Measurements from ENCODE around the gene PDGFA. TPM values are rescaled to one million over a fixed set of nuclear protein-coding genes. Genes with fewer than 3 reads are reported as not detected.
A peak's percentile ranks its signal among the peaks of the same experiment; 100 is the strongest.

The PDGFA gene
- total and polyA plus RNA-seq, 2 experiments from 2014 or later, result 35.6 to 43.1 TPM

DNA sequence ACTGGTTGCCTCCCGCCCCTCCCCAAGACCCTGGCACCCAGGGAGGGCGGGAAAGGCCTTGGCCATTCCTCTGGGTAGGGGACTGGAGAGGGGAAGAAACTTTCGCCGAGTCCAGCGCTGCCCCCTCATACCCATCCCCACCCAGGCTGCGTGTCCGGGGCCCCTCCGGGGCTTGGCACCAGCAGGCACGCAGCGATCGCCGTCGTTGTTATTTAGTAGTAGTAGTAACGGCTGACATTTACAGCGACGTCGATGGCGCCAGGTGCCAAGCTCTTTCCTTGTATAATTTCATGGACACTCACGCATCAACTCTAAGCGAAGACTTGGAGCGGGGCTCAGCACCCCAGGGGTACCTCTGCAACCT is 3.3 kb upstream of the PDGFA start:
- peaks cover 41% of the 10 kb centered on the region for H3K27me3 Mint-ChIP-seq (ENCODE audit: insufficient read depth, low read depth, poor library complexity)

More for the DNA sequence above, 3.3 kb upstream of the PDGFA start:
- Histone ChIP-seq H3K27ac (ENCODE audit: low read depth) (no peak overlapping the region), H2AFZ (no peak overlapping the region), H3K36me3 (ENCODE audit: insufficient read depth) (no peaks in the 10 kb centered on the region), H3K9me2 (ENCODE audit: insufficient read depth) (peaks cover 2% of the 10 kb centered on the region; the same call in 1 of the 2 replicates), H3K79me2 (replicated peaks; ENCODE audit: insufficient read depth) (peaks cover 7% of the 10 kb centered on the region), H3K4me3 (peak overlapping the region; percentile 67), H3F3A (replicated peaks; ENCODE audit: low read depth) (no peaks in the 10 kb centered on the region), H3K27me3 (ENCODE audit: insufficient read depth) (peaks cover 55% of the 10 kb centered on the region), H3K4me2 (peak overlapping the region; percentile 86), H3K4me1 (ENCODE audit: insufficient read depth) (peaks cover 9% of the 10 kb centered on the region; the same call in 1 of the 2 replicates), H4K20me1 (replicated peaks; ENCODE audit: insufficient read depth) (no peaks in the 10 kb centered on the region; the same call in 1 of the 2 replicates)
- DNase-seq (ENCODE audit: low spot score) (no peak), ATAC-seq (no peak)
- peaks cover under 1% of the 10 kb centered on the region for H3K36me3 Mint-ChIP-seq (ENCODE audit: low read depth)
- peaks cover 5% of the 10 kb centered on the region; the same call in 1 of the 3 replicates for H3K4me1 Mint-ChIP-seq
- H3K27ac Mint-ChIP-seq, result no peak overlapping the region
- H3K4me3 Mint-ChIP-seq, result peak overlapping the region; percentile 21; the same call in 1 of the 3 replicates
- H3K9me3 Mint-ChIP-seq, result no peaks in the 10 kb centered on the region; the same call in 2 of the 3 replicates
- TF ChIP-seq STAT1 (IDR thresholded peaks at IDR 0.05; ENCODE audit: unreplicated experiment), result no peak
- TF ChIP-seq, protein P1, sequence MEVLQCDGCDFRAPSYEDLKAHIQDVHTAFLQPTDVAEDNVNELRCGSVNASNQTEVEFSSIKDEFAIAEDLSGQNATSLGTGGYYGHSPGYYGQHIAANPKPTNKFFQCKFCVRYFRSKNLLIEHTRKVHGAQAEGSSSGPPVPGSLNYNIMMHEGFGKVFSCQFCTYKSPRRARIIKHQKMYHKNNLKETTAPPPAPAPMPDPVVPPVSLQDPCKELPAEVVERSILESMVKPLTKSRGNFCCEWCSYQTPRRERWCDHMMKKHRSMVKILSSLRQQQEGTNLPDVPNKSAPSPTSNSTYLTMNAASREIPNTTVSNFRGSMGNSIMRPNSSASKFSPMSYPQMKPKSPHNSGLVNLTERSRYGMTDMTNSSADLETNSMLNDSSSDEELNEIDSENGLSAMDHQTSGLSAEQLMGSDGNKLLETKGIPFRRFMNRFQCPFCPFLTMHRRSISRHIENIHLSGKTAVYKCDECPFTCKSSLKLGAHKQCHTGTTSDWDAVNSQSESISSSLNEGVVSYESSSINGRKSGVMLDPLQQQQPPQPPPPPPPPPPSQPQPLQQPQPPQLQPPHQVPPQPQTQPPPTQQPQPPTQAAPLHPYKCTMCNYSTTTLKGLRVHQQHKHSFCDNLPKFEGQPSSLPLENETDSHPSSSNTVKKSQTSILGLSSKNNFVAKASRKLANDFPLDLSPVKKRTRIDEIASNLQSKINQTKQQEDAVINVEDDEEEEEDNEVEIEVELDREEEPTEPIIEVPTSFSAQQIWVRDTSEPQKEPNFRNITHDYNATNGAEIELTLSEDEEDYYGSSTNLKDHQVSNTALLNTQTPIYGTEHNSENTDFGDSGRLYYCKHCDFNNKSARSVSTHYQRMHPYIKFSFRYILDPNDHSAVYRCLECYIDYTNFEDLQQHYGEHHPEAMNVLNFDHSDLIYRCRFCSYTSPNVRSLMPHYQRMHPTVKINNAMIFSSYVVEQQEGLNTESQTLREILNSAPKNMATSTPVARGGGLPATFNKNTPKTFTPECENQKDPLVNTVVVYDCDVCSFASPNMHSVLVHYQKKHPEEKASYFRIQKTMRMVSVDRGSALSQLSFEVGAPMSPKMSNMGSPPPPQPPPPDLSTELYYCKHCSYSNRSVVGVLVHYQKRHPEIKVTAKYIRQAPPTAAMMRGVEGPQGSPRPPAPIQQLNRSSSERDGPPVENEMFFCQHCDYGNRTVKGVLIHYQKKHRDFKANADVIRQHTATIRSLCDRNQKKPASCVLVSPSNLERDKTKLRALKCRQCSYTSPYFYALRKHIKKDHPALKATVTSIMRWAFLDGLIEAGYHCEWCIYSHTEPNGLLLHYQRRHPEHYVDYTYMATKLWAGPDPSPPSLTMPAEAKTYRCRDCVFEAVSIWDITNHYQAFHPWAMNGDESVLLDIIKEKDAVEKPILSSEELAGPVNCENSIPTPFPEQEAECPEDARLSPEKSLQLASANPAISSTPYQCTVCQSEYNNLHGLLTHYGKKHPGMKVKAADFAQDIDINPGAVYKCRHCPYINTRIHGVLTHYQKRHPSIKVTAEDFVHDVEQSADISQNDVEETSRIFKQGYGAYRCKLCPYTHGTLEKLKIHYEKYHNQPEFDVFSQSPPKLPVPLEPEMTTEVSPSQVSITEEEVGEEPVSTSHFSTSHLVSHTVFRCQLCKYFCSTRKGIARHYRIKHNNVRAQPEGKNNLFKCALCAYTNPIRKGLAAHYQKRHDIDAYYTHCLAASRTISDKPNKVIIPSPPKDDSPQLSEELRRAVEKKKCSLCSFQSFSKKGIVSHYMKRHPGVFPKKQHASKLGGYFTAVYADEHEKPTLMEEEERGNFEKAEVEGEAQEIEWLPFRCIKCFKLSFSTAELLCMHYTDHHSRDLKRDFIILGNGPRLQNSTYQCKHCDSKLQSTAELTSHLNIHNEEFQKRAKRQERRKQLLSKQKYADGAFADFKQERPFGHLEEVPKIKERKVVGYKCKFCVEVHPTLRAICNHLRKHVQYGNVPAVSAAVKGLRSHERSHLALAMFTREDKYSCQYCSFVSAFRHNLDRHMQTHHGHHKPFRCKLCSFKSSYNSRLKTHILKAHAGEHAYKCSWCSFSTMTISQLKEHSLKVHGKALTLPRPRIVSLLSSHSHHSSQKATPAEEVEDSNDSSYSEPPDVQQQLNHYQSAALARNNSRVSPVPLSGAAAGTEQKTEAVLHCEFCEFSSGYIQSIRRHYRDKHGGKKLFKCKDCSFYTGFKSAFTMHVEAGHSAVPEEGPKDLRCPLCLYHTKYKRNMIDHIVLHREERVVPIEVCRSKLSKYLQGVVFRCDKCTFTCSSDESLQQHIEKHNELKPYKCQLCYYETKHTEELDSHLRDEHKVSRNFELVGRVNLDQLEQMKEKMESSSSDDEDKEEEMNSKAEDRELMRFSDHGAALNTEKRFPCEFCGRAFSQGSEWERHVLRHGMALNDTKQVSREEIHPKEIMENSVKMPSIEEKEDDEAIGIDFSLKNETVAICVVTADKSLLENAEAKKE (CRISPR knock-in tag; IDR thresholded peaks at IDR 0.05), result no peak
- no peak for TF ChIP-seq POLR2AphosphoS5 (IDR thresholded peaks at IDR 0.05; ENCODE audit: low read depth)
- TF ChIP-seq, protein P2, sequence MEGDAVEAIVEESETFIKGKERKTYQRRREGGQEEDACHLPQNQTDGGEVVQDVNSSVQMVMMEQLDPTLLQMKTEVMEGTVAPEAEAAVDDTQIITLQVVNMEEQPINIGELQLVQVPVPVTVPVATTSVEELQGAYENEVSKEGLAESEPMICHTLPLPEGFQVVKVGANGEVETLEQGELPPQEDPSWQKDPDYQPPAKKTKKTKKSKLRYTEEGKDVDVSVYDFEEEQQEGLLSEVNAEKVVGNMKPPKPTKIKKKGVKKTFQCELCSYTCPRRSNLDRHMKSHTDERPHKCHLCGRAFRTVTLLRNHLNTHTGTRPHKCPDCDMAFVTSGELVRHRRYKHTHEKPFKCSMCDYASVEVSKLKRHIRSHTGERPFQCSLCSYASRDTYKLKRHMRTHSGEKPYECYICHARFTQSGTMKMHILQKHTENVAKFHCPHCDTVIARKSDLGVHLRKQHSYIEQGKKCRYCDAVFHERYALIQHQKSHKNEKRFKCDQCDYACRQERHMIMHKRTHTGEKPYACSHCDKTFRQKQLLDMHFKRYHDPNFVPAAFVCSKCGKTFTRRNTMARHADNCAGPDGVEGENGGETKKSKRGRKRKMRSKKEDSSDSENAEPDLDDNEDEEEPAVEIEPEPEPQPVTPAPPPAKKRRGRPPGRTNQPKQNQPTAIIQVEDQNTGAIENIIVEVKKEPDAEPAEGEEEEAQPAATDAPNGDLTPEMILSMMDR (conservative IDR thresholded peaks at IDR 0.05; ENCODE audit: low read depth in 2 of 2), result no peak
- TF ChIP-seq ZNF114 (CRISPR knock-in tag; IDR thresholded peaks at IDR 0.05), result no peak
- TF ChIP-seq, protein P3, sequence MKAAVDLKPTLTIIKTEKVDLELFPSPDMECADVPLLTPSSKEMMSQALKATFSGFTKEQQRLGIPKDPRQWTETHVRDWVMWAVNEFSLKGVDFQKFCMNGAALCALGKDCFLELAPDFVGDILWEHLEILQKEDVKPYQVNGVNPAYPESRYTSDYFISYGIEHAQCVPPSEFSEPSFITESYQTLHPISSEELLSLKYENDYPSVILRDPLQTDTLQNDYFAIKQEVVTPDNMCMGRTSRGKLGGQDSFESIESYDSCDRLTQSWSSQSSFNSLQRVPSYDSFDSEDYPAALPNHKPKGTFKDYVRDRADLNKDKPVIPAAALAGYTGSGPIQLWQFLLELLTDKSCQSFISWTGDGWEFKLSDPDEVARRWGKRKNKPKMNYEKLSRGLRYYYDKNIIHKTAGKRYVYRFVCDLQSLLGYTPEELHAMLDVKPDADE (IDR thresholded peaks at IDR 0.05), result no peak
- TF ChIP-seq CREB1 (CRISPR knock-in tag; IDR thresholded peaks at IDR 0.05; ENCODE audit: low read depth), result no peak
- no peak for TF ChIP-seq EZH2 (IDR thresholded peaks at IDR 0.05; ENCODE audit: low read depth, unreplicated experiment)
- TF ChIP-seq, protein P4, sequence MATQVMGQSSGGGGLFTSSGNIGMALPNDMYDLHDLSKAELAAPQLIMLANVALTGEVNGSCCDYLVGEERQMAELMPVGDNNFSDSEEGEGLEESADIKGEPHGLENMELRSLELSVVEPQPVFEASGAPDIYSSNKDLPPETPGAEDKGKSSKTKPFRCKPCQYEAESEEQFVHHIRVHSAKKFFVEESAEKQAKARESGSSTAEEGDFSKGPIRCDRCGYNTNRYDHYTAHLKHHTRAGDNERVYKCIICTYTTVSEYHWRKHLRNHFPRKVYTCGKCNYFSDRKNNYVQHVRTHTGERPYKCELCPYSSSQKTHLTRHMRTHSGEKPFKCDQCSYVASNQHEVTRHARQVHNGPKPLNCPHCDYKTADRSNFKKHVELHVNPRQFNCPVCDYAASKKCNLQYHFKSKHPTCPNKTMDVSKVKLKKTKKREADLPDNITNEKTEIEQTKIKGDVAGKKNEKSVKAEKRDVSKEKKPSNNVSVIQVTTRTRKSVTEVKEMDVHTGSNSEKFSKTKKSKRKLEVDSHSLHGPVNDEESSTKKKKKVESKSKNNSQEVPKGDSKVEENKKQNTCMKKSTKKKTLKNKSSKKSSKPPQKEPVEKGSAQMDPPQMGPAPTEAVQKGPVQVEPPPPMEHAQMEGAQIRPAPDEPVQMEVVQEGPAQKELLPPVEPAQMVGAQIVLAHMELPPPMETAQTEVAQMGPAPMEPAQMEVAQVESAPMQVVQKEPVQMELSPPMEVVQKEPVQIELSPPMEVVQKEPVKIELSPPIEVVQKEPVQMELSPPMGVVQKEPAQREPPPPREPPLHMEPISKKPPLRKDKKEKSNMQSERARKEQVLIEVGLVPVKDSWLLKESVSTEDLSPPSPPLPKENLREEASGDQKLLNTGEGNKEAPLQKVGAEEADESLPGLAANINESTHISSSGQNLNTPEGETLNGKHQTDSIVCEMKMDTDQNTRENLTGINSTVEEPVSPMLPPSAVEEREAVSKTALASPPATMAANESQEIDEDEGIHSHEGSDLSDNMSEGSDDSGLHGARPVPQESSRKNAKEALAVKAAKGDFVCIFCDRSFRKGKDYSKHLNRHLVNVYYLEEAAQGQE (IDR thresholded peaks at IDR 0.05; ENCODE audit: unreplicated experiment), result no peak
- TF ChIP-seq JUNB (IDR thresholded peaks at IDR 0.05; ENCODE audit: unreplicated experiment), result no peak
- TF ChIP-seq ZNF331 (CRISPR knock-in tag; IDR thresholded peaks at IDR 0.05; ENCODE audit: low read depth), result no peak
- TF ChIP-seq NANOG (IDR thresholded peaks at IDR 0.05; ENCODE audit: borderline replicate concordance), result no peak
- TF ChIP-seq EZH2phosphoT487 (IDR thresholded peaks at IDR 0.05; ENCODE audit: unreplicated experiment), result no peak

Data from GM23338 (cell line).